Panc1 (cell line): ENCODE results near the gene BMP2K. TPM values are rescaled to one million over a fixed set of nuclear protein-coding genes. Genes with fewer than 3 reads are reported as not detected.

Experiments
- ATAC-seq: fragments of 200-7000 bp; cut with Tn5 transposase; 2 replicates; pipeline ENCODE4 v1.9.1; 2020; ENCODE audit warnings: mild to moderate bottlenecking, moderate library complexity
- BruUV-seq: library from RNA; stranded (reverse); fragments of 400-500 nt; replicated peaks from 2 replicates; lab custom pipeline; 2021; lab: Mats Ljungman, UMichigan
- CTCF ChIA-PET: fragments of 300-600 bp; sonication (Branson Sonifier 250); formaldehyde crosslinking; loops from one replicate; lab custom pipeline; 2022; ENCODE audit warnings: antibody characterized with exemption; lab: Charles Lee
- POLR2A ChIA-PET: fragments of 300-600 bp; sonication (Branson Sonifier 250); formaldehyde crosslinking; loops from one replicate; lab custom pipeline; 2022; ENCODE audit warnings: antibody characterized with exemption; lab: Charles Lee
- DNase-seq: peaks from one replicate; pipeline ENCODE4 v3.0.0-alpha.2; 2010; ENCODE audit warnings: low read depth, low spot score
- H3K27ac ChIP-seq: 2 replicates; pipeline ENCODE4 v1.5.1; 2011; ENCODE audit warnings: mild to moderate bottlenecking, low read length, inconsistent platforms
- H3K27me3 ChIP-seq: fragments of 200-500 bp; sonication (Bioruptor generic); 2 replicates; pipeline ENCODE4 v1.6.0; 2014; ENCODE audit warnings: low read length, inconsistent platforms; ENCODE audit not compliant: control insufficient read depth, insufficient read depth
- H3K36me3 ChIP-seq: fragments of 200-500 bp; sonication (Bioruptor generic); 2 replicates; pipeline ENCODE4 v1.5.1; 2014; ENCODE audit warnings: inconsistent platforms, mild to moderate bottlenecking, low read length, moderate library complexity; ENCODE audit not compliant: control insufficient read depth, insufficient read depth
- H3K4me1 ChIP-seq: 2 replicates; pipeline ENCODE4 v1.5.1; 2011; ENCODE audit warnings: inconsistent platforms, mild to moderate bottlenecking, low read length, moderate library complexity; ENCODE audit not compliant: control insufficient read depth, insufficient read depth
- H3K4me3 ChIP-seq, 2 experiments: 2 replicates each; pipeline ENCODE4 v1.5.1; 2011 to 2012; ENCODE audit warnings: low read depth in 2 of 2, low read length in 2 of 2, mild to moderate bottlenecking in 2 of 2, inconsistent platforms in 1 of 2, moderate library complexity in 1 of 2
- H3K9me3 ChIP-seq: fragments of 200-500 bp; sonication (Bioruptor generic); 2 replicates; pipeline ENCODE4 v1.5.1; 2014; ENCODE audit warnings: low read depth, mild to moderate bottlenecking, inconsistent platforms, low read length, moderate library complexity; ENCODE audit not compliant: control insufficient read depth, insufficient read depth
- CTCF ChIP-seq: fragments of 450-650 bp; IDR thresholded peaks from 2 replicates; pipeline ENCODE4 v1.5.1; 2017; ENCODE audit warnings: mild to moderate bottlenecking
- POLR2AphosphoS5 ChIP-seq: IDR thresholded peaks from 2 replicates; pipeline ENCODE4 v1.6.1; 2012; ENCODE audit warnings: mild to moderate bottlenecking, low read depth, low read length, moderate library complexity
- REST ChIP-seq, 2 experiments: IDR thresholded peaks; 2 replicates each; pipeline ENCODE4 v1.6.1; 2011 to 2012; ENCODE audit warnings: low read depth in 2 of 2, control low read depth in 1 of 2, low read length in 1 of 2, mild to moderate bottlenecking in 1 of 2, moderate library complexity in 1 of 2; ENCODE audit not compliant: insufficient read depth in 1 of 2
- SIN3A ChIP-seq: IDR thresholded peaks from 2 replicates; pipeline ENCODE4 v1.6.1; 2012; ENCODE audit warnings: low read depth, mild to moderate bottlenecking, low read length, moderate library complexity, borderline replicate concordance; ENCODE audit not compliant: insufficient read depth
- TCF7L2 ChIP-seq: IDR thresholded peaks from 2 replicates; pipeline ENCODE4 v1.6.1; 2011; ENCODE audit warnings: mild to moderate bottlenecking, low read depth, low read length, inconsistent platforms
- in situ Hi-C: cut with HindIII; loops from 2 replicates; pipeline ENCODE4 v1.10.0; 2016; ENCODE audit warnings: low sequenced_read_pairs, low pct_unique_long_range_greater_than_20kb
- intact Hi-C: fragments of 100-400 bp; cut with micrococcal nuclease; formaldehyde crosslinking; loops from one replicate; pipeline ENCODE4 v1.10.0; 2022; ENCODE audit not compliant: unreplicated experiment
- total RNA-seq: library from RNA; stranded (reverse); gene quantifications from one replicate; pipeline ENCODE4 v1.2.1, GENCODE V29; 2021; ENCODE audit not compliant: unreplicated experiment

The BMP2K gene
- total RNA-seq, 1 experiment from 2014 or later, result 23.3 TPM

GRCh38 chr4:78758085-78758484 lies 18.1 kb upstream of the BMP2K start:
- in situ Hi-C loops, result no loop called here
- Histone ChIP-seq H3K27me3 (no peaks in the 10 kb centered on the region), H3K4me3 (no peak overlapping the region), H3K4me1 (no peaks in the 10 kb centered on the region), H3K27ac (no peak overlapping the region), H3K9me3 (no peaks in the 10 kb centered on the region), H3K36me3 (no peaks in the 10 kb centered on the region)
- intact Hi-C loops, result no loop called here
- POLR2A ChIA-PET, result no interaction called here
- ATAC-seq, result no peak
- CTCF ChIA-PET, result no interaction called here
- BruUV-seq, result no TSS peak
- TF ChIP-seq REST (IDR thresholded peaks at IDR 0.05; ENCODE audit: insufficient read depth in 1 of 2, low read depth in 2 of 2, low read length in 1 of 2) (no peak), POLR2AphosphoS5 (no peak), SIN3A (no peak), TCF7L2 (no peak), CTCF (no peak)
- no peak for DNase-seq

GRCh38 chr4:78762529-78762928 lies 13.6 kb upstream of the BMP2K start:
- Histone ChIP-seq H3K4me3 (no peak overlapping the region), H3K27ac (no peak overlapping the region), H3K9me3 (no peaks in the 10 kb centered on the region), H3K27me3 (no peaks in the 10 kb centered on the region; the same call in 1 of the 2 replicates), H3K36me3 (no peaks in the 10 kb centered on the region), H3K4me1 (no peaks in the 10 kb centered on the region)
- TF ChIP-seq SIN3A (no peak), REST (IDR thresholded peaks at IDR 0.05; ENCODE audit: insufficient read depth in 1 of 2, low read depth in 2 of 2, low read length in 1 of 2) (no peak), CTCF (no peak), TCF7L2 (no peak), POLR2AphosphoS5 (no peak)
- intact Hi-C loops, result no loop called here
- ATAC-seq (no peak), DNase-seq (no peak)
- CTCF ChIA-PET, result no interaction called here
- no TSS peak for BruUV-seq
- POLR2A ChIA-PET, result no interaction called here
- in situ Hi-C loops, result no loop called here
